Body of pancreas (tissue), 4 donors: ENCODE measurements around the gene WWC2.

Source experiments
- CTCF ChIP-seq, 7 experiments: fragments of 450-650 bp in 4 of 7; fragments of 200-600 bp in 3 of 7; sonication (generic) in 3 of 7; IDR thresholded peaks; one replicate each; pipeline ENCODE4 v1.5.1; 2016 to 2019; ENCODE audit warnings: antibody characterized with exemption in 7 of 7
- POLR2A ChIP-seq, 3 donors: fragments of 450-650 bp; IDR thresholded peaks; one replicate each; pipeline ENCODE4 v1.6.1; 2016; ENCODE audit warnings: antibody characterized with exemption in 3 of 3, mild to moderate bottlenecking in 2 of 3

GRCh38 chr4:183171484-183172267 lies 72.6 kb downstream of the WWC2 start:
- TF ChIP-seq CTCF (IDR thresholded peaks at IDR 0.05): no peak
- no peak for TF ChIP-seq POLR2A (IDR thresholded peaks at IDR 0.05)
